SU-DHL-6 (cell line): Measurements from ENCODE around the gene UBE4B.
"Not testable (repeated sequence)": the region's sequence is repeated elsewhere in the genome, so short reads cannot be mapped to it uniquely, and the experiment has no call there.

Experiments used
- H2AFZ ChIP-seq: fragments of 200-600 bp; sonication (generic); 2 replicates; pipeline ENCODE4 v1.6.1; 2014; ENCODE audit warnings: low read depth, mild to moderate bottlenecking, moderate library complexity, mixed read lengths, antibody characterized with exemption, low read length; ENCODE audit not compliant: severe bottlenecking
- H3F3A ChIP-seq: fragments of 200-600 bp; shearing (Covaris generic); 2 replicates; pipeline ENCODE4 v1.6.0; 2016; ENCODE audit warnings: antibody characterized with exemption, mild to moderate bottlenecking; ENCODE audit not compliant: insufficient read depth
- H3K27ac ChIP-seq: fragments of 200-600 bp; sonication (generic); 2 replicates; pipeline ENCODE4 v1.5.1; 2016; ENCODE audit warnings: low read depth, mild to moderate bottlenecking, low read length, moderate library complexity, mixed read lengths
- H3K27me3 ChIP-seq: fragments of 200-600 bp; sonication (generic), shearing (Covaris generic); 2 replicates; pipeline ENCODE4 v1.6.0; 2014; ENCODE audit warnings: mild to moderate bottlenecking, low read length
- H3K36me3 ChIP-seq: fragments of 200-600 bp; sonication (generic); 2 replicates; pipeline ENCODE4 v1.6.1; 2014; ENCODE audit warnings: mild to moderate bottlenecking, low read length, mixed read lengths
- H3K4me2 ChIP-seq: fragments of 300-600, 200-600 bp; shearing (Covaris generic), sonication (generic); 2 replicates; pipeline ENCODE4 v1.6.0; 2014; ENCODE audit warnings: low read length, low read depth, mild to moderate bottlenecking; ENCODE audit not compliant: poor library complexity, severe bottlenecking
- H3K4me3 ChIP-seq: fragments of 200-600 bp; sonication (generic); 2 replicates; pipeline ENCODE4 v1.5.1; 2014; ENCODE audit warnings: antibody characterized with exemption, low read length, mild to moderate bottlenecking, mixed read lengths; ENCODE audit not compliant: insufficient read depth, poor library complexity, severe bottlenecking
- H3K79me2 ChIP-seq: fragments of 200-600 bp; sonication (generic); 2 replicates; pipeline ENCODE4 v1.6.1; 2014; ENCODE audit warnings: mild to moderate bottlenecking, low read length, moderate library complexity; ENCODE audit not compliant: insufficient read depth
- H3K9ac ChIP-seq: fragments of 200-600 bp; sonication (generic); 2 replicates; pipeline ENCODE4 v1.7.0; 2014; ENCODE audit warnings: mild to moderate bottlenecking, low read length
- H3K9me2 ChIP-seq: fragments of 200-600 bp; sonication (generic); replicated peaks from 2 replicates; pipeline ENCODE4 v1.6.1; 2014; ENCODE audit warnings: low read length; ENCODE audit not compliant: insufficient read depth
- H3K9me3 ChIP-seq: fragments of 200-600 bp; sonication (generic); 2 replicates; pipeline ENCODE4 v1.6.1; 2014; ENCODE audit warnings: low read length, mixed read lengths; ENCODE audit not compliant: insufficient read depth
- H4K20me1 ChIP-seq: fragments of 200-600 bp; sonication (generic); 2 replicates; pipeline ENCODE4 v1.6.1; 2014; ENCODE audit warnings: low read depth, mild to moderate bottlenecking, antibody characterized with exemption, low read length, moderate library complexity, mixed read lengths
- EZH2phosphoT487 ChIP-seq: fragments of 200-600 bp; sonication (generic), shearing (Covaris generic); conservative IDR thresholded peaks from 2 replicates; pipeline ENCODE4 v1.6.1; 2018; ENCODE audit warnings: mild to moderate bottlenecking, antibody characterized with exemption, low read length, moderate library complexity, mixed read lengths
- TF ChIP-seq, protein P1 (sequence below): fragments of 200-600 bp; sonication (generic); IDR thresholded peaks from one replicate; pipeline ENCODE4 v1.5.1; 2017; ENCODE audit warnings: antibody characterized with exemption, mild to moderate bottlenecking, low read length, moderate library complexity; ENCODE audit not compliant: insufficient read depth, poor library complexity, severe bottlenecking

The UBE4B gene

DNA sequence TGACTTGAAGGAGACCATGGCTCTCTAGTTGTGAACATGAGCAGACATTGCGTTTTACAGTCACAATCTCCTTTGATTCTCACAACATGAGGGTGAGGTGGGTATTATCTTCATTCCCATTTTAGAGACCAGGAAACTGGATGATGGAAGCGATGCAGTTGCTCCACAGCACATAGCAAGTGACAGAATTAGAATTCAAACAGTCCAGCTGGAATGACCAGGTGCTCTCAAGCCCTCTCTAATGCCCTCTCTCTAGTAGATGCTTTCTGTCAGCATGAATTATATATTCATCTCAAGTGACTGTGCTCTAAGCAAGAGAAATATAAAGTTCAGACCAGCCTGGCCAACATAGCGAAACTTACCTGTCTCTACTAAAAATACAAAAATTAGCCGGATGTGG is 167.9 kb downstream of the UBE4B start:
- Histone ChIP-seq H3K9me3 (no peaks in the 10 kb centered on the region), H3K4me2 (no peak overlapping the region), H2AFZ (no peak overlapping the region), H3K79me2 (no peaks in the 10 kb centered on the region), H4K20me1 (no peaks in the 10 kb centered on the region), H3K27ac (no peak overlapping the region), H3F3A (no peaks in the 10 kb centered on the region), H3K27me3 (no peaks in the 10 kb centered on the region), H3K9ac (no peak overlapping the region), H3K9me2 (no peaks in the 10 kb centered on the region), H3K4me3 (no peak overlapping the region), H3K36me3 (no peaks in the 10 kb centered on the region)
- no peak for TF ChIP-seq EZH2phosphoT487
- TF ChIP-seq, protein P1, sequence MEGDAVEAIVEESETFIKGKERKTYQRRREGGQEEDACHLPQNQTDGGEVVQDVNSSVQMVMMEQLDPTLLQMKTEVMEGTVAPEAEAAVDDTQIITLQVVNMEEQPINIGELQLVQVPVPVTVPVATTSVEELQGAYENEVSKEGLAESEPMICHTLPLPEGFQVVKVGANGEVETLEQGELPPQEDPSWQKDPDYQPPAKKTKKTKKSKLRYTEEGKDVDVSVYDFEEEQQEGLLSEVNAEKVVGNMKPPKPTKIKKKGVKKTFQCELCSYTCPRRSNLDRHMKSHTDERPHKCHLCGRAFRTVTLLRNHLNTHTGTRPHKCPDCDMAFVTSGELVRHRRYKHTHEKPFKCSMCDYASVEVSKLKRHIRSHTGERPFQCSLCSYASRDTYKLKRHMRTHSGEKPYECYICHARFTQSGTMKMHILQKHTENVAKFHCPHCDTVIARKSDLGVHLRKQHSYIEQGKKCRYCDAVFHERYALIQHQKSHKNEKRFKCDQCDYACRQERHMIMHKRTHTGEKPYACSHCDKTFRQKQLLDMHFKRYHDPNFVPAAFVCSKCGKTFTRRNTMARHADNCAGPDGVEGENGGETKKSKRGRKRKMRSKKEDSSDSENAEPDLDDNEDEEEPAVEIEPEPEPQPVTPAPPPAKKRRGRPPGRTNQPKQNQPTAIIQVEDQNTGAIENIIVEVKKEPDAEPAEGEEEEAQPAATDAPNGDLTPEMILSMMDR: no peak

DNA sequence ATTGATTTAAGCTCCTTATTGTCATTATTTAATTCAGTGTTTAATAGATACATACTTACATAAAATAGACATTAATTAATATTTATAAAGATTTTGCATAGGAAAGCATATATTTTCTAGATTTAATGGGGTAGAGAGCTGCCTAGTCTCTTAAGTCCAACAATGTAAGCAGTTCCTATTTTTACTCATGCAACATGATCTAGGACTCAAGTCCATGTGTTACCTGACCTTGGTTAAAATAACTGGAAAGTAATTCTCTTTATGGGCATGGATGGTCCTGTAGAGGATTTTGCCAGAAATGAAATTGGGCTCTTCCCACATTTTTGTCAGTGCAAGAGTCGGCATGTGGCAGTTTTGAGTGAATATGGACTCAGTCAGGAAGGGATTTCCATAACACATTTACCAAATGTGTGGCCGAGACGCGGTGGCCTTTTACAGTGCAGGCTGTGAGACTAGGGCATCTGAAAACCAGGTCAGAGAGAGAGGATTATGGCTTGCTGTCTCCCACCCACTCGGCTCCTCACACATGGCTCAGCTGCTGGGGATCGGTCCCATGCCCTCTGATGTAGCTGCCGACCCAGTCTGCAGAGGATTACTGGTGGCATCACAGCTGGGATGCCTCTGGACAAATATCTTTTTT is 171.4 kb downstream of the UBE4B start:
- TF ChIP-seq EZH2phosphoT487: no peak
- TF ChIP-seq, protein P1: no peak
- Histone ChIP-seq H3K79me2 (no peaks in the 10 kb centered on the region), H3K4me3 (no peak overlapping the region)

DNA sequence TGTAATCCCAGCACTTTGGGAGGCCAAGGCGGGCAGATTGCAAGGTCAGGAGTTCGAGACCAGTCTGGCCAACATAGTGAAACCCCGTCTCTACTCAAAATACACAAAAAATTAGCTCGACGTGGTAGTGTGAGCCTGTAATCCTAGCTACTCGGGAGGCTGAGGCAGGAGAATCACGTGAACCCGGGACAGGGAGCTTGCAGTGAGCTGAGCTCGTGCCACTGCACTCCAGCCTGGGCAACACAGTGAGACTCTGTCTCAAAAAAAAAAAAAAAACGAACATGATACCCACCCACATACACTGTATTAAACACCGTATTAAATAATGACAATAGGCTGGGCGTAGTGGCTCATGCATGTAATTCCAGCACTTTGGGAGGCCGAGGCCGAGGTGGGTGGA is 172.4 kb downstream of the UBE4B start:
- H3K9ac ChIP-seq, H3K9me2 ChIP-seq, H3K27ac ChIP-seq, H3K27me3 ChIP-seq, H3K36me3 ChIP-seq, H3K9me3 ChIP-seq, H3K4me2 ChIP-seq, H3F3A ChIP-seq, H3K4me3 ChIP-seq, H4K20me1 ChIP-seq, H3K79me2 ChIP-seq, H2AFZ ChIP-seq: not testable (repeated sequence)

More for the DNA sequence above, 171.4 kb downstream of the UBE4B start:
- Histone ChIP-seq H4K20me1 (no peaks in the 10 kb centered on the region), H3K27me3 (no peaks in the 10 kb centered on the region), H3K4me2 (no peak overlapping the region), H3K9ac (no peak overlapping the region), H3F3A (no peaks in the 10 kb centered on the region), H2AFZ (no peak overlapping the region), H3K27ac (no peak overlapping the region), H3K9me2 (no peaks in the 10 kb centered on the region), H3K36me3 (no peaks in the 10 kb centered on the region), H3K9me3 (no peaks in the 10 kb centered on the region)

DNA sequence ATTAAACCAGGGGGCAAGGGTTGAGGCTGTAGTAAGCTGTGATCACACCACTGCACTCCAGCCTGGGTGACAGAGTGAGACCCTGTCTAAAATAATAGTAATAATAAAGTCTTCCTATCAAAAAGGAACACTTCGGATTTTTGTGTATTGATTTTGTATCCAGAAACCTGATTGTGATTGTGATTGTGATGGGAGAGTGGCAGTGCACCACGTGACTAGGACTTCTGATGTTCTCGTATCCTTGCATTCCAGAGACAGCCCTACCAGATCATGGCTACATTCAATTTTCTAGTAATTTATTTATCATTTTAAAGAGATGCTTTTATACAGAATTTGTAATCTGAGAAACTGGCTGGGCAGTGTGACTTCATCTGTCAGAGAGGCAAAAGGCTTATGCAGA is 175.1 kb downstream of the UBE4B start:
- H3K4me2 ChIP-seq: no peak overlapping the region
- H3K27me3 ChIP-seq: no peaks in the 10 kb centered on the region
- H3K27ac ChIP-seq: no peak overlapping the region

More for the DNA sequence above, 175.1 kb downstream of the UBE4B start:
- Histone ChIP-seq H3K79me2 (no peaks in the 10 kb centered on the region), H4K20me1 (no peaks in the 10 kb centered on the region), H3K9me2 (no peaks in the 10 kb centered on the region), H3K9ac (no peak overlapping the region), H3K4me3 (no peak overlapping the region), H3K36me3 (no peaks in the 10 kb centered on the region), H3K9me3 (no peaks in the 10 kb centered on the region), H2AFZ (no peak overlapping the region), H3F3A (peaks cover 3% of the 10 kb centered on the region; the same call in 1 of the 2 replicates)
- TF ChIP-seq, protein P1: no peak
- TF ChIP-seq EZH2phosphoT487: no peak
